Measurements from ENCODE around the gene KRTAP9-2. TPM values are rescaled to one million over a fixed set of nuclear protein-coding genes. Genes with fewer than 3 reads are reported as not detected.
"Not testable (repeated sequence)": the region's sequence is repeated elsewhere in the genome, so short reads cannot be mapped to it uniquely, and the experiment has no call there.

The KRTAP9-2 gene
- total RNA-seq (2014; rRNA removed; shearing (Covaris generic)), result not detected in 2 replicates
- not detected in 2 replicates for polyA plus RNA-seq (2015; cell fraction: cytosol; rRNA removed)
- not detected in 2 replicates for polyA plus RNA-seq (2015; cell fraction: nucleus; rRNA removed)

DNA sequence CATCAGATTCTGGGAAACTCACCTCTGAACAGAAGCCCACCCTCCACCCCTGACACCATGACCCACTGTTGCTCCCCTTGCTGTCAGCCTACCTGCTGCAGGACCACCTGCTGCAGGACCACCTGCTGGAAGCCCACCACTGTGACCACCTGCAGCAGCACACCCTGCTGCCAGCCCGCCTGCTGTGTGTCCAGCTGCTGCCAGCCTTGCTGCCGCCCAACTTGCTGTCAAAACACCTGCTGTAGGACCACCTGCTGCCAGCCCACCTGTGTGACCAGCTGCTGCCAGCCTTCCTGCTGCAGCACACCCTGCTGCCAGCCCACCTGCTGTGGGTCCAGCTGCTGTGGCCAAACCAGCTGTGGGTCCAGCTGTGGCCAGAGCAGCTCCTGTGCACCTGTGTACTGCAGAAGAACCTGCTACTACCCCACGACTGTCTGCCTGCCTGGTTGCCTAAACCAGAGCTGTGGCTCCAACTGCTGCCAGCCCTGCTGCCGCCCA lies at the start of gene KRTAP9-2:
Gene KRTAP9-2, plus strand, starts transcription at position 51 of the 498 bp plus-strand sequence. Its CDS starts 7 bp downstream, at position 58.
- DNase-seq (ENCODE audit: low read depth, low spot score); in situ Hi-C loops (cut with HindIII; ENCODE audit: low pct_unique_long_range_greater_than_20kb, low sequenced_read_pairs): not testable (repeated sequence)

DNA sequence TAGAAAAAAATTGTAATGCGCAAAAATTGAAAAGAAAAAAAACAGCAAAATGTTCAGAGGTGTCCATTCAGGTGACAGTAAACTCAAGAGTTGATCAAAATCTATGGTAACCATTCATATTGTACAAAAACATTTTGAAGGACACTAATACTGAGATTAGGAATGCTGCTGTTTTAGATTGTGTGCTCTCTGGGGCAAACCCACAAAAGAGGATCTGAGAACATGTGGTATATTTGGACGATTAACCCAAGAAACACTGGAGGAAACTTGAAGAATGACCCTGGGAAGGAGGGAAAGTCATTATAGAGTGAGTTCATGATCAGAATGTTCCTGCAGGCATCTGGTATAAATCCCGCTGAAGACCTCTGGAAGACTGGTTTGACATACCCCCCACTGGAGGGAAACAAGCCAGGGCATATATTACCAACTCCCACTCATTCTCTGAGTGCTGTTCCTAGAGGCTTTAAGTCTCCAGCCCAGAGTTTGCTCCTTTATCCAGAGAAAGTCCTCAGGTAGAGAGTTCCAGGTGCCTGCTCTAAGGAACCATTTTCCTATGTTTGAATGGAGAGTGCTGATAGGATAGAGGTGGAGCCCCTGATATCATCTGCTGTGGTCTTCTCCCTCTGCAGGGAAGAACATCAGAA lies 49.6 kb upstream of the KRTAP9-2 start:
- no peak for DNase-seq (ENCODE audit: low read depth, low spot score)
- in situ Hi-C loops (cut with HindIII; ENCODE audit: low pct_unique_long_range_greater_than_20kb, low sequenced_read_pairs), result no loop called here

DNA sequence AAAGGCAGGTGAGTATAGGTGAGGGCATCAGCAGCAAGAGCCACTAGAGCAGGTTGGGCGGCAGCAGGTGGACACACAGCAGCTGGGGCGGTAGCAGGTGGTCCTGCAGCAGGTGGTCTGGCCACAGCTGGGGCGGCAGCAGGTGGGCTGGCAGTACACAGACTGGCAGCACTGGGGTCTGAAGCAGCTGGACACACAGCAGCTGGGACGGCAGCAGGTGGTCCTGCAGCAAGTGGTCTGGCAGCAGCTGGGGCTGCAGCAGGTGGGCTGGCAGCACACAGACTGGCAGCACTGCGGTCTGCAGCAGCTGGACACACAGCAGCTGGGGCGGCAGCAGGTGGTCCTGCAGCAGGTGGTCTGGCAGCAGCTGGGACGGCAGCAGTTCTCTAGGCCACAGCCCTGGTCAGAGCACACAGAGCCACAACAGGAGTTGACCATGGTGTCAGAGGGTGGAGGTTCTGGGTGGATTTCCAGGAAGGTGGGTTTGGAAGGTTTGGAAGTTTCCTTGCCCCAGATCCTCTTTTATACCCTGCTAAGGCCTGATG lies 48.6 kb upstream of the KRTAP9-2 start, which contains the start of gene KRTAP4-2:
Gene KRTAP4-2, minus strand, starts transcription at position 495 of the 545 bp plus-strand sequence. Its CDS starts 57 bp downstream, at position 438.
- no peak for DNase-seq (ENCODE audit: low read depth, low spot score)
- in situ Hi-C loops (cut with HindIII; ENCODE audit: low pct_unique_long_range_greater_than_20kb, low sequenced_read_pairs), result no loop called here

- in situ Hi-C loops (cut with HindIII; ENCODE audit: low pct_unique_long_range_greater_than_20kb, low sequenced_read_pairs), result no loop called here
- no peak for DNase-seq (ENCODE audit: low read depth, low spot score)
These were observed 48.1 kb upstream of the KRTAP9-2 start for GRCh38 chr17:41178341-41178740.

- no peak for DNase-seq (ENCODE audit: low read depth, low spot score)
- in situ Hi-C loops (cut with HindIII; ENCODE audit: low pct_unique_long_range_greater_than_20kb, low sequenced_read_pairs), result no loop called here
These were observed 47.4 kb upstream of the KRTAP9-2 start for GRCh38 chr17:41178843-41179616.

- in situ Hi-C loops (cut with HindIII; ENCODE audit: low pct_unique_long_range_greater_than_20kb, low sequenced_read_pairs), result no loop called here
- DNase-seq (ENCODE audit: low read depth, low spot score), result no peak
These were observed 41.9 kb upstream of the KRTAP9-2 start, which contains the start of gene KRTAP4-1 for GRCh38 chr17:41184480-41184961. Gene KRTAP4-1 (minus strand): TSS chr17:41184911. CDS start chr17:41184854, 57 bp downstream.

DNA sequence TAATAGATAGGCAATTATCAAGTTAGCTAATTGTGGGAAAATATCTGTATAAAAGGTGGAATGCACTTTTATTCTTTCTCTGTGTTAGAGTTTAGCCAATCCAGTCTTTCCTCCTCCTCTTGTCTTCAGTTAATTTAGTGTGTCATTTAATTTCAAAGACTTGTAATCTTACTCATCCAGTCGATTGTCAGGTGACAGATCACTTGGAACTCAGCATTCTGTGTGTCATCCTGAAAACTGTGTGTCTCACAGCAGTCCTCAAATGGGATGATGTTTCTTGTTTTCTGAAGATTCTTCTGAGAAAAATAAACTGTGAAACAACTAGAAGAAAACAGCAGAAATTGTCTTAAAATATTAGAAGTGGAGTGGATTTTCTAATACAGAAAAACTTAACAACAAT lies 41.4 kb upstream of the KRTAP9-2 start:
- in situ Hi-C loops (cut with HindIII; ENCODE audit: low pct_unique_long_range_greater_than_20kb, low sequenced_read_pairs), result no loop called here
- no peak for DNase-seq (ENCODE audit: low read depth, low spot score)

DNA sequence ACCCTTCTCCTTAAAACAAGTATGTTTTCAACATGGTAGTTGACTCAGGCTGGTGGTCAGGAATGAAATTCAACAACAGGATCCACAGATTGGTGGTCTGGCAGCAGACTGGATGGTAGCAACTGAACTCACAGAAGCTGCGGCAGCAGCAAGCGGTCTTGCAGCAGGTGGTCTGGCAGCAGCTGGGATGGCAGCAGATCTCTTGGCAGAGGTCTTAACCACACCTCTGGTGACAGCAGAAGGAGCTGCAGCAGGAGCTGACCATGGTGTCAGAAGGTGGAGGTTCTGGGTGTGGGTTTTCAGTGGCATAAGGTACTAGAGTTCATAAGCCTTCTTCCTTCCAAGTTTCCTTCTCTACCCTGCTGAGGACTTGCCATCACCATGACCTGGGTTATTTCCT lies 39.6 kb upstream of the KRTAP9-2 start:
- DNase-seq (ENCODE audit: low read depth, low spot score), result no peak
- in situ Hi-C loops (cut with HindIII; ENCODE audit: low pct_unique_long_range_greater_than_20kb, low sequenced_read_pairs), result no loop called here

DNA sequence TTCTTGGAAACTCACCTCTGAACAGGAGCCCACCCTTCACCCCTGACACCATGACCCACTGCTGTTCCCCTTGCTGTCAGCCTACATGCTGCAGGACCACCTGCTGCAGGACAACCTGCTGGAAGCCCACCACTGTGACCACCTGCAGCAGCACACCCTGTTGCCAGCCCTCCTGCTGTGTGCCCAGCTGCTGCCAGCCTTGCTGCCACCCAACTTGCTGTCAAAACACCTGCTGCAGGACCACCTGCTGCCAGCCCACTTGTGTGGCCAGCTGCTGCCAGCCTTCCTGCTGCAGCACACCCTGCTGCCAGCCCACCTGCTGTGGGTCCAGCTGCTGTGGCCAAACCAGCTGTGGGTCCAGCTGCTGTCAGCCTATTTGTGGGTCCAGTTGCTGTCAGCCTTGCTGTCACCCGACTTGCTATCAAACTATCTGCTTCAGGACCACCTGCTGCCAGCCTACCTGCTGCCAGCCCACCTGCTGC lies 36.6 kb upstream of the KRTAP9-2 start, which contains the start of gene KRTAP9-1:
Gene KRTAP9-1, plus strand, starts transcription at position 51 of the 482 bp plus-strand sequence. Its CDS starts 0 bp downstream, at position 51.
- DNase-seq (ENCODE audit: low read depth, low spot score); in situ Hi-C loops (cut with HindIII; ENCODE audit: low pct_unique_long_range_greater_than_20kb, low sequenced_read_pairs): not testable (repeated sequence)

- in situ Hi-C loops (cut with HindIII; ENCODE audit: low pct_unique_long_range_greater_than_20kb, low sequenced_read_pairs), result no loop called here
- DNase-seq (ENCODE audit: low read depth, low spot score), result no peak
These were observed 36.1 kb upstream of the KRTAP9-2 start for GRCh38 chr17:41190328-41190727.

DNA sequence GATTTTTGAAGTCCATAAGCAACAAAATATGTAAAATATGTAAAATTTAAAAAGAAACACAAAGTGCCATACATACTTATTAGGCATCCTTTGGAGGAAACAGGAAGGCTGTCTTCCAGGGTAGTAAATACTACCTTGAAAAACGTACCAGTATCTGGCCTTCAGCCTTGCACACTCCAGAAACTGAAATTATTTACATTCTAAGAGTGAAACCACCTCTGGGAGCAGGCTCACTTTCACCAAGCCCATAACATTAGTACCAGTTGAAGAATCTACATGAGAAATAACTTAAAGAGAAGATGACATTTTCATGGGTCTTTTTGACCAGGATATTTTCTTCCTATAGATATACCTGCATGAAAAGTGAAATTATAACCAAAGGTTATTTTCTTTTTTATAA lies 30.4 kb upstream of the KRTAP9-2 start:
- DNase-seq (ENCODE audit: low read depth, low spot score), result no peak
- in situ Hi-C loops (cut with HindIII; ENCODE audit: low pct_unique_long_range_greater_than_20kb, low sequenced_read_pairs), result no loop called here

- no peak for DNase-seq (ENCODE audit: low read depth, low spot score)
- in situ Hi-C loops (cut with HindIII; ENCODE audit: low pct_unique_long_range_greater_than_20kb, low sequenced_read_pairs), result no loop called here
These were observed 26.9 kb upstream of the KRTAP9-2 start for GRCh38 chr17:41199421-41200078.

DNA sequence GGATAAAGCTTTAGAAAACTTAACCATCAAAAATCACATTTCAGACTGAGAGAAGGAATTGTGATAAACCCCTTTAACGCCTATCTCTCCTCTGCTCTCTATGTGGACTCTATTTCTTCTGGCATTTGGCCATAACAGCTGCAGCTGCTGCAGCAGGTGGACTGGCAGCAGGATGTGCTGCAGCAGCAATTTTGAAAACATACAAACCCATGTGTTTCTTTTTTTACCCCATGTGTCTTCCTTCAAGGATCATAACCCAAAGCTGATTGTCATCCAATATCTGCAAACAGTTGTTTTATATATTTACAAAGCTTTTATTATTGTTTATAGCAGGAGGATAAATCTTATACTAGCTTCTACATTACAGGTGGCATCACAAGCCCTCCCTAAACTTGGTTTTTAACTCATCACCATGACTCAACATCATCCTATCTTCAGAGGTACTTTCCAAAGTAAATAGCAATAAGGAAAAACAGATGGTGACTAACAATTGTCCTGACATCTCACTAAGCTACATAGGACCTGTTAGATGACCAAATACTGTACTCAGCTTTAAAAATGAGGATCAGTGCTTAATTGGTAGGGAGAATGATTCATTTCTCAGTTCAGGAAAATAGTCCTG lies 14.5 kb upstream of the KRTAP9-2 start:
- DNase-seq (ENCODE audit: low read depth, low spot score), result no peak
- in situ Hi-C loops (cut with HindIII; ENCODE audit: low pct_unique_long_range_greater_than_20kb, low sequenced_read_pairs), result no loop called here

- no peak for DNase-seq (ENCODE audit: low read depth, low spot score)
- in situ Hi-C loops (cut with HindIII; ENCODE audit: low pct_unique_long_range_greater_than_20kb, low sequenced_read_pairs), result no loop called here
These were observed 13.8 kb upstream of the KRTAP9-2 start for GRCh38 chr17:41212524-41213169.

- in situ Hi-C loops (cut with HindIII; ENCODE audit: low pct_unique_long_range_greater_than_20kb, low sequenced_read_pairs), result no loop called here
- no peak for DNase-seq (ENCODE audit: low read depth, low spot score)
These were observed 10.8 kb upstream of the KRTAP9-2 start for GRCh38 chr17:41215681-41216080.

DNA sequence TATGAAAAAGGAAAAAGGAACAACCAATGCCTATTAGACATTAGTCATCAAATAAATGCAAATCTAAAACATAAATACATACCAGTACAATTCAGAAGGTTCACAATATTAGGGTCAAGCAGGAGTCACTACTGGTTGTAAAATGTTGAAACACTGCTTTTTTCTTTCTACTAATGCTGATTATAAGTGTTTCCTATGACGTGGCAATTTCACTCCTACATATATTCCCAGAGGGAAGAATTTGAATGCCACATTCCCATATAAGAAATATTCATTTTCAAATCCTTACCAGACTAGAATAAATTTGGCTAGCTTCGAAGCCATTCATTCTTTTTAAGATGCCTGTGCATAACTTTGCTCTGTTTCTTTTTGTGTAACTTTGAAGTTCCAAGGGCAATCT lies 2.6 kb upstream of the KRTAP9-2 start:
- no peak for DNase-seq (ENCODE audit: low read depth, low spot score)
- in situ Hi-C loops (cut with HindIII; ENCODE audit: low pct_unique_long_range_greater_than_20kb, low sequenced_read_pairs), result no loop called here
